ENCODE results near the gene MYO9A. TPM values are rescaled to one million over a fixed set of nuclear protein-coding genes. Genes with fewer than 3 reads are reported as not detected.

MYO9A gene
- total RNA-seq, 1 experiment from 2014 or later, result 23.0 TPM

Other genes starting within 250 kb of the MYO9A start
- gene SENP8, start 253 bp upstream of the MYO9A start, total RNA-seq (2021; ENCODE audit: unreplicated experiment), result 3.8 TPM
- 8.0 TPM for gene GRAMD2A, start 79.6 kb upstream of the MYO9A start, total RNA-seq (2021; ENCODE audit: unreplicated experiment)
- gene PKM, start 113.0 kb upstream of the MYO9A start, total RNA-seq (2021; ENCODE audit: unreplicated experiment), result 1,664 TPM
- 67.9 TPM for gene PARP6, start 154.4 kb upstream of the MYO9A start, total RNA-seq (2021; ENCODE audit: unreplicated experiment)
- gene CELF6, start 202.0 kb upstream of the MYO9A start, total RNA-seq (2021; ENCODE audit: unreplicated experiment), result 0.52 TPM